Measurements from ENCODE around the gene SARDH.
"Not testable (repeated sequence)": the region's sequence is repeated elsewhere in the genome, so short reads cannot be mapped to it uniquely, and the experiment has no call there.

Gene SARDH

GRCh38 chr9:133641861-133642595 is 96.1 kb downstream of the SARDH start:
- no peak for DNase-seq

GRCh38 chr9:133641396-133641655 is 96.8 kb downstream of the SARDH start:
- DNase-seq = no peak

- DNase-seq = no peak
Measured at GRCh38 chr9:133640580-133641395, 97.4 kb downstream of the SARDH start.

GRCh38 chr9:133640160-133640559 is 98.0 kb downstream of the SARDH start:
- DNase-seq = no peak

GRCh38 chr9:133639613-133640012 is 98.5 kb downstream of the SARDH start:
- no peak for DNase-seq

GRCh38 chr9:133638711-133639110 is 99.4 kb downstream of the SARDH start:
- DNase-seq = no peak

GRCh38 chr9:133638076-133638475 is 100.1 kb downstream of the SARDH start:
- no peak for DNase-seq

- no peak for DNase-seq
Measured at GRCh38 chr9:133637451-133638055, 100.6 kb downstream of the SARDH start.

GRCh38 chr9:133636902-133637301 is 101.2 kb downstream of the SARDH start:
- no peak for DNase-seq

GRCh38 chr9:133635533-133636531 is 102.3 kb downstream of the SARDH start, which contains the start of gene DBH:
Gene DBH, plus strand, starts transcription at chr9:133636363. Its CDS starts 9 bp downstream, at chr9:133636372.
- no peak for DNase-seq

GRCh38 chr9:133635098-133635497 is 103.1 kb downstream of the SARDH start:
- no peak for DNase-seq

- no peak for DNase-seq
Measured at GRCh38 chr9:133634081-133634691, 104.0 kb downstream of the SARDH start.

GRCh38 chr9:133633681-133634080 is 104.5 kb downstream of the SARDH start:
- DNase-seq = no peak

- DNase-seq = no peak
Measured at GRCh38 chr9:133632806-133633680, 105.1 kb downstream of the SARDH start.

GRCh38 chr9:133631111-133631510 is 107.0 kb downstream of the SARDH start:
- DNase-seq = no peak

GRCh38 chr9:133629221-133630110 is 108.7 kb downstream of the SARDH start:
- no peak for DNase-seq

GRCh38 chr9:133628766-133629165 is 109.4 kb downstream of the SARDH start:
- DNase-seq = no peak

GRCh38 chr9:133627341-133627740 is 110.8 kb downstream of the SARDH start:
- DNase-seq = no peak

GRCh38 chr9:133626008-133626407 is 112.1 kb downstream of the SARDH start:
- not testable (repeated sequence) for DNase-seq

- DNase-seq = no peak
Measured at GRCh38 chr9:133622555-133622954, 115.6 kb downstream of the SARDH start.
